ENCODE measurements around the gene ASB10.

The ASB10 gene

DNA sequence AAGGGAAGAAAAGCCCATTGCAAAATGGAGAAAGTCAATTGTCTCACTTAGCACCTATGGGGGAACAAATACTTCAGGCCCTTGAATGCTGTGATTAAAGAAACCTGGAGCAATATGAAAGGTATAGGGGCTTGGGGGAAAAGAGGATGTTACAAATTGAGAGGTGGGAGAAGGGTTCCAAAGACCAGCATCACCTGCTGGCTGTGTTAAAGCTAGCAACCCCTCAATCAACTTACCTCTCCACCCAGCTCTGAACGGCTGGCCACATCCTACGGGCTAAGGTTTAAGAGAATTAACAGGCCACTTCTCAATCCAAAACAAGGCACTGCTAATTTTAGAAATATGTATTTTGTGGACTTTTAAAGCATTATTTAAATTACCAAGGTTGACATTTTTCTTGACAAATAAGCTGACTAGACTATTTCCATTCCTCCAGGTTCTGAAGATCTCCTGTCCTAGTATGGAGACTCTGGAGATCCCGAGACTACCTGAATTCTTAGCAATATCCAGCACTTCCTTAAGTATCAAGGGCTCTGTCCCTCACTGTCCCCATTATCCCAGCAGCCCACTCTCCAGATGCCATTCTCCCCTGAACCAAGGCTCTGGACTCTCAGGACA lies 24.2 kb upstream of the ASB10 start:
- TF ChIP-seq, protein P1, sequence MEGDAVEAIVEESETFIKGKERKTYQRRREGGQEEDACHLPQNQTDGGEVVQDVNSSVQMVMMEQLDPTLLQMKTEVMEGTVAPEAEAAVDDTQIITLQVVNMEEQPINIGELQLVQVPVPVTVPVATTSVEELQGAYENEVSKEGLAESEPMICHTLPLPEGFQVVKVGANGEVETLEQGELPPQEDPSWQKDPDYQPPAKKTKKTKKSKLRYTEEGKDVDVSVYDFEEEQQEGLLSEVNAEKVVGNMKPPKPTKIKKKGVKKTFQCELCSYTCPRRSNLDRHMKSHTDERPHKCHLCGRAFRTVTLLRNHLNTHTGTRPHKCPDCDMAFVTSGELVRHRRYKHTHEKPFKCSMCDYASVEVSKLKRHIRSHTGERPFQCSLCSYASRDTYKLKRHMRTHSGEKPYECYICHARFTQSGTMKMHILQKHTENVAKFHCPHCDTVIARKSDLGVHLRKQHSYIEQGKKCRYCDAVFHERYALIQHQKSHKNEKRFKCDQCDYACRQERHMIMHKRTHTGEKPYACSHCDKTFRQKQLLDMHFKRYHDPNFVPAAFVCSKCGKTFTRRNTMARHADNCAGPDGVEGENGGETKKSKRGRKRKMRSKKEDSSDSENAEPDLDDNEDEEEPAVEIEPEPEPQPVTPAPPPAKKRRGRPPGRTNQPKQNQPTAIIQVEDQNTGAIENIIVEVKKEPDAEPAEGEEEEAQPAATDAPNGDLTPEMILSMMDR (IDR thresholded peaks at IDR 0.05; ENCODE audit: low read depth, low read length), result no peak
- H3K4me3 ChIP-seq (replicated peaks in 1 of 2; ENCODE audit: low read depth in 2 of 2, low read length in 2 of 2), result no peak overlapping the region
- DNase-seq (ENCODE audit: low read depth in 2 of 2), result no peak

DNA sequence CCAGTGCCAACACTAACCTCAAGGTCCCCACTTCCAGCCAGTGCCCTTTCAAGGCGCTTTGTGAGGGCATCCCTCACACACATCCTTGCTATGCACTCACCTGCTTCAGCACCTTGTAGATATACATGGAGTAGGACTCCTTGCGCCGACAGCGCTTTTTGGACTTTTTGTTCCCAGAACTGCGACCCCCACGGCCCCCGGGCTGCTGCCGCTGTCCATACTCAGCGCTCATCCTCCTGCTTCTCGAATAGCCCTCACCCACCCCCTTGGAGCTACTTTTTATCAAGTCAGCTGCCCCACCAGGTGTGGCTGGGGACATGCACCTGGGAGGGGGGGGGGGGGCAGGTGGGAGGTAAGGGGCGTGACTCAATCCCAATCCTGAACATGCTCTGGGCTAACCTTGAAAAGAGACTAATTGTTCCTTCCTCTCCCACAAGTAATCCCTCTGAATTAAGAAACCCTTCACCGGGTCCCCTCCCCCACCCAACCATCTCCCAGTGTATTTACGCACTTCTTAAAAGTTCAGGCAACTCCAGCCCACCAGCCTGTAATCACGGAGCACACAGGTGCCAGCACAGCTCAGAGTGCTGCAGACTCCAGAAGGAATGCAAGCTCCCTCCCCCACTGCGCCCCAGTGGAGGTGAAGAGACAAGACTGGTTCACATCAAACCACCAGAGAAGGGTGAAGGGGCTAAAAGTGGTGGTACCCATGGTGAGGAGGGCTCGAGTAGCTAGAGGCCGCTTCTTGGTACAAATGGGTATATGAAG lies 23.2 kb upstream of the ASB10 start, which contains the start of gene H2BK1:
Gene H2BK1 (minus strand): TSS at position 402 of the 768 bp plus-strand sequence. CDS start 170 bp downstream, at position 232.
- no peak within 1 kb of the TSS for H3K4me3 ChIP-seq (replicated peaks in 1 of 2; ENCODE audit: low read depth in 2 of 2, low read length in 2 of 2)
- DNase-seq (ENCODE audit: low read depth in 2 of 2), result no peak
- TF ChIP-seq, protein P1 (IDR thresholded peaks at IDR 0.05; ENCODE audit: low read depth, low read length), result no peak

DNA sequence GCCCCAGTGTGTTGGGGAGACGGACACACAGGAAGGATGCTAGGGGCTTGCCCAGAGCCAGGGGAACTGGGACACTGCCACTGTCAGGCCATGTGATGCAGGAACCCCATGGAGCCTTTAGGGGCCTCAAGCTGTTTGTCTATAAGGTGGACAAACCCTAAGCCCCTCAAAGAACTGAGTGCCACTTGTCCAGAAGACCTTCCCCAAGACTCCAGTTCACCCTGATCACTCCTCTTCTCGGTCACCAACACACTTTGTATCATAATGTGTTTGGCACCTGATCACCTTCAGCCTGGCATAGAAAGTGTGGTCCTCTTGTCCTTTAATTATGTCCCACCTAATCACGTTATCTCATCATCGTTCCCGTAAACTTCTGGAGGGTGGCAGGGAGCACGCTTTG lies 22.5 kb upstream of the ASB10 start:
- TF ChIP-seq, protein P1 (IDR thresholded peaks at IDR 0.05; ENCODE audit: low read depth, low read length), result no peak
- H3K4me3 ChIP-seq (replicated peaks in 1 of 2; ENCODE audit: low read depth in 2 of 2, low read length in 2 of 2), result no peak overlapping the region
- DNase-seq (ENCODE audit: low read depth in 2 of 2), result no peak

DNA sequence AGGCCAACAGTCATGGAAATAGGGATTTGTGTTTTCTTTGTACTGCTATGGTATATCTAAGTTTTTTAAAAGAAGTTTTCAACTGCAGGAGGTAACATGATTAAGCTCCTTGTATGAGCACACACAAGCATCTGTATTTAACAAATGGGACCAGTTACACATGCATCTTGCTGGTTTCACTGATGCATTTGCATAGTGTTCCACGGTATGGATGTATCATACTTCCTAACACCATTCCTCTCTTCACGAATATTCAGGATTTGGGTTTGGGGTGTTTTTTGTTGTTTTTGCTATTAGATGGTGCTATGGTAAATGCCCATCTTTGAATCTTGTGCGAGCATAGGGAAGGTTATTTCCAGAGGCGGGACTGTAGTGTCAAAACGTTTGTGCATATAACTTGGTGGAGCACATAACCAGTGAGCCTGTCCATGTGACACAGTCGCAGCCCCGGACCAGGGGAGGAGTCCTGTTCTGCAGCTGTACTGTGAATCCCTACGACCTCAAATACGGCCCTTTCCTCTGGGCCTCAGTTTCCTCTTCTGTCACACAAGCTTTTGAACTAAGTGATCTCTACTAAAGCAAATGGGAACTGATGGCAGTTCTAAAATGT lies 21.3 kb upstream of the ASB10 start:
- no peak for DNase-seq (ENCODE audit: low read depth in 2 of 2)

DNA sequence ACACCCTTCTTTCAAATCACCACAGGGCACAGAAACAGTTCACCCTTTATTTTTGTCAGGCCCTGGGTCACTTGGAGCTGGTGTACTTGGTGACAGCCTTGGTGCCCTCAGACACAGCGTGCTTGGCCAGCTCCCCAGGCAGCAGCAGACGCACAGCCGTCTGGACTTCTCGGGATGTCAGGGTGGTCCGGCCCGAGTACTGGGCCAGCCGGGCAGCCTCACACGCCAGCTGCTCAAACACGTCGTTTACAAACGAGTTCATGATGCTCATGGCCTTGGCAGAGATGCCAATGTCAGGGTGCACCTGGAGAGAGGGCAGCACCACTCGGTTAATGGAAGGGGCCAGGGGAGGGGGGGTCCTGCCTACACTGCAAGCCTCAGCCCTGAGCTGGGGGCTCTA lies 20.8 kb upstream of the ASB10 start:
- TF ChIP-seq, protein P1 (IDR thresholded peaks at IDR 0.05; ENCODE audit: low read depth, low read length), result no peak
- DNase-seq (ENCODE audit: low read depth in 2 of 2), result no peak
- H3K4me3 ChIP-seq (replicated peaks in 1 of 2; ENCODE audit: low read depth in 2 of 2, low read length in 2 of 2), result no peak overlapping the region

More for the DNA sequence above, 21.3 kb upstream of the ASB10 start:
- no peak overlapping the region for H3K4me3 ChIP-seq (replicated peaks in 1 of 2; ENCODE audit: low read depth in 2 of 2, low read length in 2 of 2)
- TF ChIP-seq, protein P1 (IDR thresholded peaks at IDR 0.05; ENCODE audit: low read depth, low read length), result no peak

DNA sequence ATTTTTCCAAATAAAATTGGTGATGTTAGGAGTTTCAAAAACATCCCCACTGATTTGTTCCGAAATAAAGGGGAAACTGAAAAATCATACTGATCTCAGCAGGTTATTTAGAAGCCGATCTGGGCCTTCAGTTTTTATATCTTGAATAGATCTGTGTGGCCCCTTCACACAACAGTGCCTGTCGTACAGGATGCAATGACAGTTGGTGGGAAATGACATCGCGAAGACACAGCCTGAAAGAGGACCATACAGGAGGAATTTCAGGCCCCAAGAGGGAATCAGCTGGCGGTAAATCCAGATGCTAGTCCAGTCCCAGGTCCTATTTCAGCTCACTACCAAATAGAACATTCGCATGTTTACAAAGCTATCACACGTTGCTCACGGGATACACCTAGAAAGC lies 20.3 kb upstream of the ASB10 start:
- no peak overlapping the region for H3K4me3 ChIP-seq (replicated peaks in 1 of 2; ENCODE audit: low read depth in 2 of 2, low read length in 2 of 2)
- no peak for DNase-seq (ENCODE audit: low read depth in 2 of 2)
- TF ChIP-seq, protein P1 (IDR thresholded peaks at IDR 0.05; ENCODE audit: low read depth, low read length), result no peak

Measured in cardiac fibroblast (primary cell).